ENCODE data around the gene DLK1. TPM values are rescaled to one million over a fixed set of nuclear protein-coding genes. Genes with fewer than 3 reads are reported as not detected.

The DLK1 gene
- total RNA-seq, 1 donor: 0.09 TPM

- no peak for TF ChIP-seq CTCF (IDR thresholded peaks at IDR 0.05; ENCODE audit: insufficient read depth, low read length)
- no peak for DNase-seq (ENCODE audit: low read depth)
- H3K4me3 ChIP-seq (ENCODE audit: low read depth, low read length): no peak overlapping the region
These were observed 5.4 kb downstream of the DLK1 start for GRCh38 chr14:100731846-100732765.

- no peak for TF ChIP-seq CTCF (IDR thresholded peaks at IDR 0.05; ENCODE audit: insufficient read depth, low read length)
- H3K4me3 ChIP-seq (ENCODE audit: low read depth, low read length): no peak overlapping the region
- DNase-seq (ENCODE audit: low read depth): no peak
These were observed 6.0 kb downstream of the DLK1 start for GRCh38 chr14:100732766-100733100.

- H3K4me3 ChIP-seq (ENCODE audit: low read depth, low read length): no peak overlapping the region
- DNase-seq (ENCODE audit: low read depth): no peak
- TF ChIP-seq CTCF (IDR thresholded peaks at IDR 0.05; ENCODE audit: insufficient read depth, low read length): no peak
These were observed 6.6 kb downstream of the DLK1 start for GRCh38 chr14:100733152-100733850.

GRCh38 chr14:100734031-100734990 lies 7.6 kb downstream of the DLK1 start:
- no peak overlapping the region for H3K4me3 ChIP-seq (ENCODE audit: low read depth, low read length)
- DNase-seq (ENCODE audit: low read depth): no peak
- no peak for TF ChIP-seq CTCF (IDR thresholded peaks at IDR 0.05; ENCODE audit: insufficient read depth, low read length)

- DNase-seq (ENCODE audit: low read depth): no peak
- H3K4me3 ChIP-seq (ENCODE audit: low read depth, low read length): no peak overlapping the region
- no peak for TF ChIP-seq CTCF (IDR thresholded peaks at IDR 0.05; ENCODE audit: insufficient read depth, low read length)
These were observed 8.6 kb downstream of the DLK1 start for GRCh38 chr14:100735271-100735670.
